Erythroblast (primary cell): ENCODE results near the gene RING1.
A peak's percentile ranks its signal among the peaks of the same experiment; 100 is the strongest.
"Not testable (repeated sequence)": the region's sequence is repeated elsewhere in the genome, so short reads cannot be mapped to it uniquely, and the experiment has no call there.

Experiments used
- DNase-seq, 2 experiments: peaks; one replicate each; lab custom pipeline; 2025; lab: John Stamatoyannopoulos, UW
- GATA1 ChIP-seq: IDR thresholded peaks from 2 replicates; pipeline ENCODE4 v1.6.1; 2011; ENCODE audit warnings: low read depth, mild to moderate bottlenecking, control low read depth, low read length, moderate library complexity
- POLR2A ChIP-seq: IDR thresholded peaks from 2 replicates; pipeline ENCODE4 v1.6.1; 2011; ENCODE audit warnings: mild to moderate bottlenecking, low read length

RING1 gene

DNA sequence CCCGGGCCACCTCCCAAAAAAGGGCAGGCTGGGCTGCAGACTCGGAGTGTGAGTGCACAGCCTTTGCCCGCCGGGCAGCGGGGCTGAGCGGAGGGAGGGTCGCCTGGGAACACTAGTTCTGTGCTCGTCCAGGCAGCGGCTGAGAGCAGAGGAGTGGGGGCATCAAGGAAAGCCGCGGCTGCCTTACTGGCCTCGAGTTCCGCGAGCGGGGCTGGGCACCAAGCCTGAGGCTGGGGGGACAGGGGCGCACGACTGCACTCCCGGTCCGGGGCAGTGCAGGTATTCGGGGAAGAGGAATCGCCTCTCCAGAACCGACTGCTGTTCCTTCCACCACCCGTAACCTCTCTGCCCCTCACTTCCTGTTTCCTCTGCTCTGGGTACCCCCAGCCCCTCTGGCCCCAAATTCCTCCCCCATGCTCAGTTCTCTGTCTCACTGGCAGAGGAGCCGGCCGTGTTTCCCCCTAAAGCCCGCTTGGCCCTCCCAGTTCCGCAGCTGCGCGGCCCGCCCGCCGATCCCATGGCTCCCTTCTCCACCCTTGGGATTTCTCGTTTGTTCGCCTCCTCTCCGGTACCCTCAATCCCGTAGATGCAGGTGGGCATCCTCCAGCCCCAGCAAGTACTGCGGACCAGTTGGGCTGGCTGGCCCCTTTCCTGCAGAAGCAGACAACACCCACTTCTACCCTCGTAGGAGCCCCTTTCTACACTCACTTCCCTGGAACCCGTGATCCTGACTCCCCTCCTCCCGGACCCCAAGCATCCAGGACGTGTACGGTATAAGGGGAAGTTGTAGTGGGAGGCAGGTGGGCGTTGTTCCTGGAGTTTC lies 5.1 kb downstream of the RING1 start:
- no peak for DNase-seq
- TF ChIP-seq GATA1, result no peak
- TF ChIP-seq POLR2A, result peak; percentile 63

DNA sequence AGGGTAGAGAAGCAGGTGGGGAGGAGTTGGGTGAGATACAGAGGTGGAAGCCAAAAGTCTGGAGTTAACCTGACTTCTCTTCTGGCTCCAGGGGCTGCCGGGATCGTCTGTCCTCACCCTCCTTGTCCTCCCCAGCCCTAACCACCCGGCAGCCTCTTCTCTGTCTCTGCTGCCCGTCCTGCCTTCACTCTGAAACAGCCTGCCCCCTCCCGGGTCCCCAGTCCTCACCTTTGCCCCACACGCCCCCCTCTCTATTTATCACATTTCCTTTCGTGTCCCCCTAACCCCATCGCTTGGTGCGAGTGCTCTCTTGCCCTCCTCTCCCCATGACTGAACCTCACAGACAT lies 5.7 kb downstream of the RING1 start:
- no peak for DNase-seq
- TF ChIP-seq POLR2A (no peak), GATA1 (no peak)

DNA sequence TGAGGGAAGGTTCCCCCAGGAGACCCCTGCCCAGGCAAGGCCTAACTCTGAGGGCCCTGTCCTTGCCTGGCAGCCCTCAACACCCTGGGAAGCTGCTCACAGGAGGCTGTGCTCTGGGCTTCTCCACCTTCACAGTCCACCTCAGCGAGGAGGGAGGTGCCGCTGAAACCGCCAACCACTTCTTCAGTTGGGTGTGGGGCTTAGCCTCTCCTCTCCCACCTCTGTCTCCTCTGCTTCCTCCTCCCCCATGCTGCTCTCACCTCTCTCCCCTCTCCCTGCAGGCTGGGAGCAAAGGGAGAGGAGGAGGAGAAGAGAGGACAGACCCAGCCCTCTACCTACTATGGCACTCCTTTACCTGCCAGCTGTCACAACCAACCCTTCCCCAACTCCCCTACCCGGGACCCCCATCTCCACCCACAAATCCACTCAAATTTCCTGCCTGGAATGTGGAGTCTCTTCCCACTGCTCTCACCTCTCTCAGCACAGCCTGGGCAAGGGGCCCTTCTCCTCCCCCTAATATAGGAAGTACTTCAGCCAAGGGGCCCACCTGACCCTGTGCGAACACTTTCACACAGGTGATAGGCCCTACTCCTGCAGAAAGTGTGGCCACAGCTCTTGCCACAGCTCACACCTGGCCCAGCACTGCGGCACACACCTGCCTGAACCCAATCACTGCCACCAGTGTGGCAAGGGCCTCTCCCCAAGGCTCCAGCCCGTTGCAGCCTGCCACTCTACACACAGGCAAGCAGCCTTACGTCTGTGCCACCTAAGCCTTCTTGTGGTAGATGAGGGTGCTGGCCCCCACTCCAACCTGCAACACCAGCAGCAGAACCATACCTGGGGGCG lies 7.2 kb downstream of the RING1 start:
- no peak for DNase-seq

DNA sequence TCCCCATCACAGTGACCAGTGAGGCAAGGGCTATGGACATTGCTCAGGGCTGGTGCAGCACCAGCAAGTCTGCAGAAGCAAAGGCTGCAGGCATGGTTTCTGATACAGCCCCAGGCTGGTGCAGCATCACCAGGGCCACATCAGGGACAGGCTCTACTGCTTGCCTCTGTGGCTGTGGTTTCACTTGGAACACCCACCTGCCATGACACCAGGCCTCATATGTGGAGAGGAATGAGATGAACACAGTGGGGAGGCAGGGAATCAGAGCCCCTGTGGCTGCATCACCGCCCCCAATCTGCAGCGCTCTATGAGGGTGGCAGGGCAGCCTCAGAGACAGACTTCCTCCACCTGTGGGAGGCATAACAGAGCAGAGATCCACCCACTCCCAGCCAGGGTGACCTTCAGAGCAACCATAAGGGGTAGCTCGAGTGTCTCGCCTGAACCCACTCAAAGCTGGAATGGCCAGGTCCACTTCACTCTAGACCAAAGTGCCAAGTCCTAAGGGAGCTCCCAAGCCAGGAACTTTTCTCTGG lies 7.9 kb downstream of the RING1 start:
- DNase-seq, result no peak
- TF ChIP-seq POLR2A, result no peak
- TF ChIP-seq GATA1, result no peak

More for the DNA sequence above, 7.2 kb downstream of the RING1 start:
- TF ChIP-seq POLR2A (no peak), GATA1 (no peak)

- TF ChIP-seq GATA1 (no peak), POLR2A (no peak)
- no peak for DNase-seq
Measured at GRCh38 chr6:33217246-33217645, 8.9 kb downstream of the RING1 start.

DNA sequence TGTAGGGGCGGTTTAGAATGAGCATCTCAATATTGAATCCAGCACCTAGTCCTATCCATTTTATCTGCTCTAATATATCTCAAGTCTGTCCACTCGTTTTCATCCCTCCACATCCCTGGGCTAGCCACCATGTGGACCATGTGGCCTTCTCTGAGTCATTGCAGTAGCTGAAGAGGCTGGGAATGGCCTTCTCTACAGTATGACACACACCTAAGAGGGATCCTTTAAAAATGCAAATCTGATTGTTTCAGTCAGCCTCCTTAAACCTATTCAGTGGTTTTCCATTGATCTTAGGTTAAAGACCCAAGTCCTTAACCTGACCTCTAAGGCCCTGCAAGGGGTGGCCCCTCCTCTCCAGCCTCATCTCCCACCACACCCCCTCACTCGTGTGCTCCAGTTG lies 9.4 kb downstream of the RING1 start:
- no peak for DNase-seq
- TF ChIP-seq GATA1, result no peak
- TF ChIP-seq POLR2A, result no peak

- DNase-seq, result not testable (repeated sequence)
Measured at GRCh38 chr6:33226503-33227120, 18.3 kb downstream of the RING1 start.

DNA sequence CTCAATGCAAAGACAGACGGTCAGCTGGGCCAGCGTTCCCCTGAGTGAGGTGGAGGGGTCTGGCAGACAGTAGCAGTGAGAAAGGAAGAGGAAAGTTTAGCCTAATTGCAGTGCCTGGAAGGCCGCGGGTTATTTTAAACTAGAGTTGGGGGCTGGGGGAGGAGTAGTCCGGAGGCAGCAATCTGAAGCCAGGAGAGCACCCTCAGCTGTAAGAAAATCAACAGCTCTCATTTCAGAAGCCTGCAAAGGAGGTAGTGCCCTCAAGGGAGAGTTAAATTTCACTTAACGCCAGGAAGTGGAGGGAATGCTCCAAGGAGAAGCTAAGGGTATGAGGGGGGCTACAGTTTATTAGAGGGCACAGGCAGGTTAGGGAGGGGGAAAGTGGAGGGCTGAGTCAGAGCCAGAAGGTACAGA lies 26.9 kb downstream of the RING1 start:
- no peak for TF ChIP-seq POLR2A
- no peak for TF ChIP-seq GATA1

DNA sequence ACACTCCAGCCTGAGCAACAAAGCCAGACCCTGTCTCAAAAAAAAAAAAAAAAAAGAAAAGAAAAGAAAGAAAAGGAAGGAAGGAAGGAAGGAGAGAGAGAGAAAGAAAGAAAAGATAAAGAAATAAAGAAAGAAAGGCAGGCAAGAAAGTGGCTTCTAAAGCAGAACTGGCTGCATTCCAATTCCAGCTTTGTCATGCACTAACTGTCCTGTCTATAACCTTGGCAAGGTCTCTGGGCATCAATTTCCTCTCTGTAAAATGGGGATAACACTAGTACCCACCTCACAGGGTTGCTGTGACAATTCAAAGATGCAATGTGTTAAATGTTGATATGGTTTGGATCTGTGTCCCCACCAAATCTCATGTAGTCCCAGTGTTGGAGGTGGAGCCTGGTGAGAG lies 28.0 kb downstream of the RING1 start:
- TF ChIP-seq POLR2A (no peak), GATA1 (no peak)
- no peak for DNase-seq

More for the DNA sequence above, 26.9 kb downstream of the RING1 start:
- DNase-seq, result no peak

- no peak for TF ChIP-seq GATA1
- no peak for DNase-seq
Measured at GRCh38 chr6:33236852-33237251, 28.6 kb downstream of the RING1 start.

GRCh38 chr6:33237741-33238140 lies 29.4 kb downstream of the RING1 start:
- DNase-seq, result no peak
- TF ChIP-seq POLR2A (no peak), GATA1 (no peak)

GRCh38 chr6:33241968-33242367 lies 33.7 kb downstream of the RING1 start:
- DNase-seq, result no peak
- no peak for TF ChIP-seq POLR2A
- no peak for TF ChIP-seq GATA1

DNA sequence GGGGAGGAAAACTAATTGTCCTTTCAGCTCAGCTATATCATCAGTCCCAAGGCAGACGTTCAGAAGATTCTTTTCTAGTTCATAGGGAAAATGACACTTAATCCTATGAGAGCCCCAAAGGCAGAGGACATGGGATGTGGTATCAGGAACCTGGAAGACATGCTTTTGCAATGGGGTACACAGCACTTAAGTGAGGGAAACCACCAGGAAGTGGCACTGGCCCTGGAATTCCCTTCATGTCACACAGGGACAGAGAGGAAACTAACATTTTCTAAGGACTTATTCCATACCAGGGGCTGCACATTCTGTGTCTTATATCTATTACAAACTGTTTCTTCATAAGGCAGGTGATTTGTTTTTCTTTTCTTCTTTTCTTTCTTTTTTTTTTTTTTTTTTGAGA lies 35.2 kb downstream of the RING1 start:
- TF ChIP-seq POLR2A (no peak), GATA1 (no peak)
- DNase-seq, result no peak
